Neural cell (in vitro differentiated cells): Measurements from ENCODE around the gene PPM1H.

Experiments
- EP300 ChIP-seq: fragments of 450-650 bp; conservative IDR thresholded peaks from 2 replicates; pipeline ENCODE4 v1.6.1; 2014; ENCODE audit warnings: antibody characterized with exemption, mild to moderate bottlenecking, moderate library complexity; ENCODE audit not compliant: poor library complexity, severe bottlenecking
- EZH2 ChIP-seq: fragments of 200-600, 300-800 bp; shearing (Covaris generic), sonication (generic); IDR thresholded peaks from 2 replicates; pipeline ENCODE4 v1.6.1; 2014; ENCODE audit warnings: antibody characterized with exemption, low read length, borderline replicate concordance, mild to moderate bottlenecking; ENCODE audit not compliant: insufficient read depth, poor library complexity, severe bottlenecking
- POLR2AphosphoS5 ChIP-seq: IDR thresholded peaks from 2 replicates; pipeline ENCODE4 v1.6.1; 2012
- SMC3 ChIP-seq: fragments of 450-650 bp; conservative IDR thresholded peaks from 2 replicates; pipeline ENCODE4 v1.6.1; 2014; ENCODE audit warnings: antibody characterized with exemption, mild to moderate bottlenecking, moderate library complexity; ENCODE audit not compliant: poor library complexity
- TAF1 ChIP-seq: IDR thresholded peaks from 2 replicates; pipeline ENCODE4 v1.6.1; 2012; ENCODE audit warnings: low read depth
- TF ChIP-seq, protein P1 (sequence below): fragments of 450-650 bp; IDR thresholded peaks from 2 replicates; pipeline ENCODE4 v1.5.1; 2014; ENCODE audit warnings: antibody characterized with exemption, mild to moderate bottlenecking, moderate library complexity; ENCODE audit not compliant: poor library complexity, severe bottlenecking
- TF ChIP-seq, protein P2 (sequence below): IDR thresholded peaks from 2 replicates; pipeline ENCODE4 v1.6.1; 2012; ENCODE audit warnings: borderline replicate concordance

- TF ChIP-seq, protein P1, sequence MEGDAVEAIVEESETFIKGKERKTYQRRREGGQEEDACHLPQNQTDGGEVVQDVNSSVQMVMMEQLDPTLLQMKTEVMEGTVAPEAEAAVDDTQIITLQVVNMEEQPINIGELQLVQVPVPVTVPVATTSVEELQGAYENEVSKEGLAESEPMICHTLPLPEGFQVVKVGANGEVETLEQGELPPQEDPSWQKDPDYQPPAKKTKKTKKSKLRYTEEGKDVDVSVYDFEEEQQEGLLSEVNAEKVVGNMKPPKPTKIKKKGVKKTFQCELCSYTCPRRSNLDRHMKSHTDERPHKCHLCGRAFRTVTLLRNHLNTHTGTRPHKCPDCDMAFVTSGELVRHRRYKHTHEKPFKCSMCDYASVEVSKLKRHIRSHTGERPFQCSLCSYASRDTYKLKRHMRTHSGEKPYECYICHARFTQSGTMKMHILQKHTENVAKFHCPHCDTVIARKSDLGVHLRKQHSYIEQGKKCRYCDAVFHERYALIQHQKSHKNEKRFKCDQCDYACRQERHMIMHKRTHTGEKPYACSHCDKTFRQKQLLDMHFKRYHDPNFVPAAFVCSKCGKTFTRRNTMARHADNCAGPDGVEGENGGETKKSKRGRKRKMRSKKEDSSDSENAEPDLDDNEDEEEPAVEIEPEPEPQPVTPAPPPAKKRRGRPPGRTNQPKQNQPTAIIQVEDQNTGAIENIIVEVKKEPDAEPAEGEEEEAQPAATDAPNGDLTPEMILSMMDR = peak; percentile 27
- TF ChIP-seq TAF1 (no peak), SMC3 (no peak), EP300 (no peak), EZH2 (no peak), POLR2AphosphoS5 (no peak)
- TF ChIP-seq, protein P2, sequence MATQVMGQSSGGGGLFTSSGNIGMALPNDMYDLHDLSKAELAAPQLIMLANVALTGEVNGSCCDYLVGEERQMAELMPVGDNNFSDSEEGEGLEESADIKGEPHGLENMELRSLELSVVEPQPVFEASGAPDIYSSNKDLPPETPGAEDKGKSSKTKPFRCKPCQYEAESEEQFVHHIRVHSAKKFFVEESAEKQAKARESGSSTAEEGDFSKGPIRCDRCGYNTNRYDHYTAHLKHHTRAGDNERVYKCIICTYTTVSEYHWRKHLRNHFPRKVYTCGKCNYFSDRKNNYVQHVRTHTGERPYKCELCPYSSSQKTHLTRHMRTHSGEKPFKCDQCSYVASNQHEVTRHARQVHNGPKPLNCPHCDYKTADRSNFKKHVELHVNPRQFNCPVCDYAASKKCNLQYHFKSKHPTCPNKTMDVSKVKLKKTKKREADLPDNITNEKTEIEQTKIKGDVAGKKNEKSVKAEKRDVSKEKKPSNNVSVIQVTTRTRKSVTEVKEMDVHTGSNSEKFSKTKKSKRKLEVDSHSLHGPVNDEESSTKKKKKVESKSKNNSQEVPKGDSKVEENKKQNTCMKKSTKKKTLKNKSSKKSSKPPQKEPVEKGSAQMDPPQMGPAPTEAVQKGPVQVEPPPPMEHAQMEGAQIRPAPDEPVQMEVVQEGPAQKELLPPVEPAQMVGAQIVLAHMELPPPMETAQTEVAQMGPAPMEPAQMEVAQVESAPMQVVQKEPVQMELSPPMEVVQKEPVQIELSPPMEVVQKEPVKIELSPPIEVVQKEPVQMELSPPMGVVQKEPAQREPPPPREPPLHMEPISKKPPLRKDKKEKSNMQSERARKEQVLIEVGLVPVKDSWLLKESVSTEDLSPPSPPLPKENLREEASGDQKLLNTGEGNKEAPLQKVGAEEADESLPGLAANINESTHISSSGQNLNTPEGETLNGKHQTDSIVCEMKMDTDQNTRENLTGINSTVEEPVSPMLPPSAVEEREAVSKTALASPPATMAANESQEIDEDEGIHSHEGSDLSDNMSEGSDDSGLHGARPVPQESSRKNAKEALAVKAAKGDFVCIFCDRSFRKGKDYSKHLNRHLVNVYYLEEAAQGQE = no peak
These were observed 335.0 kb downstream of the PPM1H start for GRCh38 chr12:62599854-62600437.
